BJ (cell line): Measurements from ENCODE around the gene PLXDC1. TPM values are rescaled to one million over a fixed set of nuclear protein-coding genes. Genes with fewer than 3 reads are reported as not detected.

Source experiments
- CTCF ChIA-PET: fragments of 350-600 bp; formaldehyde crosslinking; extraction: SDS; loops from one replicate; lab custom pipeline; 2021; ENCODE audit warnings: antibody characterized with exemption, inconsistent platforms; lab: Yijun Ruan, JAX
- POLR2A ChIA-PET: fragments of 300-600 bp; sonication (Branson Sonifier 250); formaldehyde crosslinking; extraction: SDS; loops from one replicate; lab custom pipeline; 2021; ENCODE audit warnings: antibody characterized with exemption; lab: Charles Lee
- DNase-seq: peaks from one replicate; pipeline ENCODE4 v3.0.0-alpha.2; 2011; ENCODE audit warnings: low read depth
- H3K27me3 ChIP-seq: 2 replicates; pipeline ENCODE4 v1.6.0; 2011; ENCODE audit warnings: low read length; ENCODE audit not compliant: control insufficient read depth, insufficient read depth
- H3K36me3 ChIP-seq: 2 replicates; pipeline ENCODE4 v1.5.1; 2011; ENCODE audit warnings: low read length; ENCODE audit not compliant: control insufficient read depth, insufficient read depth
- H3K4me3 ChIP-seq: 2 replicates; pipeline ENCODE4 v1.5.1; 2011; ENCODE audit warnings: low read depth, mild to moderate bottlenecking, control low read depth, low read length
- CTCF ChIP-seq: IDR thresholded peaks from 2 replicates; pipeline ENCODE4 v1.5.1; 2011; ENCODE audit warnings: low read depth, mild to moderate bottlenecking, control low read depth, inconsistent platforms, low read length, moderate library complexity; ENCODE audit not compliant: insufficient read depth
- polyA plus RNA-seq: library from polyadenylated mRNA; depleted of rRNA; stranded (reverse); fragments of >200 nt; gene quantifications from 2 replicates; pipeline ENCODE4 v1.2.3, GENCODE V29; 2011

Gene PLXDC1
- polyA plus RNA-seq, 1 experiment: 5.0 TPM

GRCh38 chr17:39141294-39141693 is 10.1 kb downstream of the PLXDC1 start:
- no peak for DNase-seq
- POLR2A ChIA-PET: no interaction called here
- H3K36me3 ChIP-seq: no peaks in the 10 kb centered on the region
- no peaks in the 10 kb centered on the region for H3K27me3 ChIP-seq
- no peak for TF ChIP-seq CTCF
- CTCF ChIA-PET: no interaction called here
- H3K4me3 ChIP-seq: no peak overlapping the region

GRCh38 chr17:39139561-39139960 is 11.9 kb downstream of the PLXDC1 start:
- CTCF ChIA-PET: interaction anchor here (0.5 to 1.7 kb wide), 7 partner anchors 10 to 643 kb away, joined by 3 to 4 read pairs (median 3); no protein-coding TSS in a partner anchor
- POLR2A ChIA-PET: no interaction called here

GRCh38 chr17:39139161-39139511 is 12.3 kb downstream of the PLXDC1 start:
- TF ChIP-seq CTCF: no peak
- POLR2A ChIA-PET: no interaction called here
- CTCF ChIA-PET: interaction anchor here (0.5 to 1.6 kb wide), 5 partner anchors 10 to 156 kb away, joined by 3 to 5 read pairs (median 3); partner anchors contain the start of gene PLXDC1
- peak; percentile 78 for DNase-seq
- Histone ChIP-seq H3K27me3 (no peaks in the 10 kb centered on the region), H3K36me3 (no peaks in the 10 kb centered on the region), H3K4me3 (no peak overlapping the region)

More at GRCh38 chr17:39139561-39139960, 11.9 kb downstream of the PLXDC1 start:
- H3K27me3 ChIP-seq: no peaks in the 10 kb centered on the region
- TF ChIP-seq CTCF: no peak
- no peak for DNase-seq
- no peaks in the 10 kb centered on the region for H3K36me3 ChIP-seq
- H3K4me3 ChIP-seq: no peak overlapping the region

GRCh38 chr17:39138431-39139160 is 12.8 kb downstream of the PLXDC1 start:
- Histone ChIP-seq H3K27me3 (no peaks in the 10 kb centered on the region), H3K36me3 (no peaks in the 10 kb centered on the region), H3K4me3 (no peak overlapping the region)
- TF ChIP-seq CTCF: no peak
- DNase-seq: no peak
- POLR2A ChIA-PET: no interaction called here
- CTCF ChIA-PET: interaction anchor here (0.5 to 1.6 kb wide), 5 partner anchors 9 to 156 kb away, joined by 3 to 5 read pairs (median 3); partner anchors contain the start of gene PLXDC1

- DNase-seq: no peak
- ChIA-PET POLR2A (no interaction called here), CTCF (interaction anchor here (1.1 to 1.3 kb wide), 2 partner anchors 9 to 30 kb away, joined by 3 to 6 read pairs; no protein-coding TSS in a partner anchor)
- Histone ChIP-seq H3K36me3 (no peaks in the 10 kb centered on the region), H3K4me3 (no peak overlapping the region), H3K27me3 (no peaks in the 10 kb centered on the region)
- TF ChIP-seq CTCF: no peak
Observed at GRCh38 chr17:39134878-39135277, 16.6 kb downstream of the PLXDC1 start.
